Measurements from ENCODE around the gene STX8.
"Not testable (repeated sequence)": the region's sequence is repeated elsewhere in the genome, so short reads cannot be mapped to it uniquely, and the experiment has no call there.

Gene STX8

DNA sequence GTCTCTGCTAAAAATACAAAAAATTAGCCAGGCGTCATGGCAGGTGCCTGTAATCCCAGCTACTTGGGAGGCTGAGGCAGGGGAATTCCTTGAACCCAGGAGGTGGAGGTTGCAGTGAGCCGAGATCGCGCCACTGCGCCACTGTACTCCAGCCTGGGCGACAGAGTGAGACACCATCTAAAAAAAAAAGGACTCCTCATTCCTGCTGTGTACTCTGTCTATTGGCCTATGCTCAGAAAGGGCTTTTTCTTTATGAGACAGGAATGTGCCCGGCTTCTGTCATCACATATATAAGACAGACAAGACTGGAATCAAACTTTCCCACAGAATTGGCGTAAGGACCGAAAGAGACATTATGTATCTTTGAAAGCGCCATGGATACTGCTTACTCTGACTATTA lies 236.1 kb downstream of the STX8 start:
- not testable (repeated sequence) for DNase-seq (ENCODE audit: low read depth)

- no peak for DNase-seq (ENCODE audit: low read depth)
Measured at GRCh38 chr17:9336817-9337216, 238.8 kb downstream of the STX8 start.

DNA sequence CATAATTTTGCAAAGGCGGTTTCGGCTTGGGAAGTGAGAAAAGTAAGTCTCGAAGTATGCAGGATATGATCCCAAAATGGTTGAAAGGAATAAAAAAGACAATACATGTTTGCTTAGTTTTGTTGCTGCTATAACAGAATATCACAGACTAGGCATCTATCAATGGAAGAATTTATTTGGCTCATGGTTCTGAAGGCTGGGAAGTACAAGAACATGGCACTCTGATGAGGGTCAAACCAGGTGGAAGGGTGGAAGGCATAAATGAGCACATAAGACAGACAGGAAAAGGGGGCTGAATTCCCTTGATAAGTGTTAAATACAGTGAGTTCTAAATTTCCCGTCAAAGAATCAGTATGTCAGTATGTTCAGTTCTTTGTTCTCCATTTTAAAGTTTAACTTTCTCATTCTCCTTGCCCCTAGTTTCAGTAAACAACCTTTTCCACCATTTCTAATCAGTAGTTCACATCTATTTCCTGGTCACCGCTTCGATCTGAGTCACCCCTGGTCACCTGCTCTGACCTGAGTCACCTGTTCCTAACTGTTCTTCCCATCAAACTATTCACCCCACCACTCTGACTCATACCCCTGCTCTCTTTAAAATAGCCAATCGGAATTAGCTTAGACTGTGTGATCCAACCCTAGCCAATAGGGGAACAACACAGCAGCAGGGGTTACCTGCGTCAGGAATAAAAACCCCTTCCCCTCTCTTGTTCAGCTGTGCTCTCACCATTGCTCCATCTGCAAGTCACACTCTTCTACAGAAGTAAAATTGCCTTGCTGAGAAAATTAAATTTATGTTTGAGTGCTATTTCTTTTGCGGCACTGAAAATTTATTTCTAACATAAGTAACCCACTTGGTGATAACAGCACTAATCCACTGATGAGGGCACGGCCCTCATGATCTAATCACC lies 240.8 kb downstream of the STX8 start:
- DNase-seq (ENCODE audit: low read depth) = no peak

GRCh38 chr17:9332132-9332494 lies 243.5 kb downstream of the STX8 start:
- no peak for DNase-seq (ENCODE audit: low read depth)

GRCh38 chr17:9331279-9332131 lies 244.1 kb downstream of the STX8 start:
- no peak for DNase-seq (ENCODE audit: low read depth)

- DNase-seq (ENCODE audit: low read depth) = no peak
Measured at GRCh38 chr17:9330611-9331271, 244.9 kb downstream of the STX8 start.

- DNase-seq (ENCODE audit: low read depth) = no peak
Measured at GRCh38 chr17:9330141-9330540, 245.5 kb downstream of the STX8 start.

DNA sequence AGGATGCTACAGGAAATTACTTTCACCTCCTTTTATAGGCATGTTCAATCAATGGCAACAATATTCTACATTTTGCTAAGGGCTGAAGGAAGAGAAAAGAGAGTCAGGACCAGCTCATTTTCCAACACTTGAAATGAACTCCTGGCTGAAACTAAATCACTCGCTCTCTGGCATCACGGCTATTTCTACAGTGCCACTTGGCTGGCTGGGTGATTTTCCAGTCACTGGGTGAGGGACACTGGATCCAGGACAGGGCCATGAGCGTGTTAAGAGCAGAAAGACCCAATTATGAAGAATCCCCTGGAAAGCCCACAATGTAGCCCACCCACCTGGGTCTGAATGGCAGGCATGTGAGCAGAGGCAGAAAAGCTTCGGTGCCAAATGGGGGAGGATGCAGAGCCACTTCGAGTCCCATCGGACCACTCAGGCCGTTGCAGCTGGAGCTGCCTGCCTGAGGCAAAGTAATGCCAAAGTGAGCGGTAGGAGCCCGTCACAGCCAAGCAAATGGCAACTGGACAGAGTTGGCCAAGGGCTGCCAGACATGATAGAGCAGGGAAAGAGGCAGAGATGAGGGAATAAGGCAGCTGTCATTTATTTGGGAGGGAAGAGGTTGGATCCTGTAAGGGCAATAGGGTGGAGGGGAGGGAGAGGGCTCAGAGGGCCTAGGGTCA lies 246.2 kb downstream of the STX8 start:
- no peak for DNase-seq (ENCODE audit: low read depth)

DNA sequence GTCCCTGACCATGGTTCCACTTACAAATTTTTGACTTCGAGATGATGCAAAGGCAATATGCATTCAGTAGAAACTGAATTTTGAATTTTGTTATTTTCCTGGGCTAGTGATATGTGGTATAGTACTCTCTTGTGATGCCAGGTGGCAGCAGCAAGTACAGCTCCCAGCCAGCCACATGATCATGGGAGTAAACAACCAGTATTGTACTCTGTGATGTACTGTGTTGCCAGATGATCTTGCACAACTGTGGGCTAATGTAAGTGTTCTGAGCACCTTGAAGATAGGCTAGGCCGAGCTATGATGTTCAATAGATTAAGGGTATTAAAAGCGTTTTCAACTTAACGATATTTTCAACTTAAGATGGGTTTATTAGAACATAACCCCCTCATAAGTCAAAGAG lies 250.8 kb downstream of the STX8 start:
- DNase-seq (ENCODE audit: low read depth) = no peak

DNA sequence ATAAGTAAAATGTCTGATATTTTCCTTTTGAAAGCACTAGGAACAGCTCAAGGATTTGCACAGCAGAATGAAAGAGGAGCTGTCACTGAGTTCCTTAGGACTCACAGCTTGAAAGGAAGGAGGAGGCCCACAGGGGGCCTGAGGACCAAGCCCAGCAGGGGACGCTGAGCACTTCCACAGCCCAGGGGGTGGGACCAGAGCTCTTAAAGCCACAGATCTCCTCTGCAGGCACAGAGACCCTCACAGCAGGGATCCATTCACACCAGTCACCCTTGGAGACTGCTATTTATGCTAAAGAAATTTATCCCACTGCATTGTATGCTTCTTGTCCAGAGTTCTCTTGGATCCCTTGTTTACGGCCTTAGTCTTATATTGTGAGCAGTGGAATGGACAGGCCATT lies 253.3 kb downstream of the STX8 start:
- no peak for DNase-seq (ENCODE audit: low read depth)

DNA sequence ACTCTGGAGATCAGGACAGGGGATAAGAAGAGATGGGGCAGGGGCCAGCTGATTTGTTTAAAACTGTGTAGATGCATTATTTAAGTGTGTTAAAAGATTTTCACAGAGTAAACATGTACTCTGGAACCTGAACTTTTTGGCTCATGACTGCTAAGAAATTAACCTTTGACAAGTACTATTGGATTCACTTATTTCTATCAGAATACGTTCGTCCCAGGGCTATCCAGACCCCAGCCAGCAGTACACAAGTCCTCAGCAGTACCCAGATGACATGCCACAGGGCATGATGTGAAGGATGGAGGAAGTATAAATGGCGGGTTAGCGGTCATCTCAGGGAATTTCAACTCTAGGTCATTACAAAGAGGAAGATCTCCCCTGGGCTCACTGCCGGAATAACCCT lies 253.7 kb downstream of the STX8 start:
- DNase-seq (ENCODE audit: low read depth) = no peak

- no peak for DNase-seq (ENCODE audit: low read depth)
Measured at GRCh38 chr17:9315360-9315759, 260.3 kb downstream of the STX8 start.

- DNase-seq (ENCODE audit: low read depth) = no peak
Measured at GRCh38 chr17:9313346-9313745, 262.3 kb downstream of the STX8 start.

- no peak for DNase-seq (ENCODE audit: low read depth)
Measured at GRCh38 chr17:9309216-9309615, 266.4 kb downstream of the STX8 start.

- DNase-seq (ENCODE audit: low read depth) = no peak
Measured at GRCh38 chr17:9308069-9308468, 267.6 kb downstream of the STX8 start.

- no peak for DNase-seq (ENCODE audit: low read depth)
Measured at GRCh38 chr17:9307313-9307998, 268.2 kb downstream of the STX8 start.

DNA sequence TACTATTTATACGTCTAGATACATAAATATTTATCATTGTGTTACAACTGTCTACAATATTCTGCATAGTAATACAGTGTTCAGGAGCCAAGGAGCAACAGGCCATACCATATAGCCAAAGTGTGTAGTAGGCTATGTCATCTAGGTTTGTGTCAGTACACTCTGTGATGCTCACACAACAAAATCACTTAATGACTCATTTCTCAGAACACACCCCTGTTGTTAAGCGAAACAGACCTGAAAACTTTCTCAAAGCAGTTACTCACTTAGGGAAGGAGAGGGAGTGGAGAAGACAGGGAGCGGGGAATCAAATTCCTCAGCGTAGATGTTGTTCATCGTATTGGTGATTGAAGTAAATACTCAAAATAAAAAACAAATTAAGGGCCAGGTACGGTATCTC lies 269.5 kb downstream of the STX8 start:
- DNase-seq (ENCODE audit: low read depth) = no peak

DNA sequence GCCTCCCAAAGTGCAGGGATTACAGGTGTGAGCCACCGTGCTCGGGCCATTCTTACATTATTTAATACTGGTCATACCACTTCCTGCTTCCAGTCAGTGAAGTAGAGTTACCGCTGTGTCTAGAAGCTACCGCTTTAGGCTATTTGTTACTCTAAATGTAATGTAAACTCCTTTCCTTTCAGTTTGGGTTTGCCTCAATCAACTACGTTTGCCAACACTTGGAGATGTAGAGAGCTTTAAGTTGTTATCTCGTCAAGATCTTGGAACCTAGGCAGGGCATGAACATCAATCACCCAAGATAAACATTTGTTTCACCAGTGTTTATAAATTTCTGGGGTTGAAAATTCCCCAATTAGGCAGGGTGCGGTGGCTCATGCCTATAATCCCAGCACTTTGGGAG lies 275.9 kb downstream of the STX8 start:
- DNase-seq (ENCODE audit: low read depth) = no peak

GRCh38 chr17:9298776-9299295 lies 276.8 kb downstream of the STX8 start:
- no peak for DNase-seq (ENCODE audit: low read depth)

- DNase-seq (ENCODE audit: low read depth) = no peak
Measured at GRCh38 chr17:9298135-9298534, 277.5 kb downstream of the STX8 start.

GRCh38 chr17:9294661-9295210 lies 280.9 kb downstream of the STX8 start:
- no peak for DNase-seq (ENCODE audit: low read depth)
